ENCODE results near the gene MCTP2. TPM values are rescaled to one million over a fixed set of nuclear protein-coding genes. Genes with fewer than 3 reads are reported as not detected.
A peak's percentile ranks its signal among the peaks of the same experiment; 100 is the strongest.

Gene MCTP2
- total RNA-seq, 3 donors from 2014 or later = 41.9 to 89.3 (median 83.7) TPM

- Histone ChIP-seq H3K36me3 (ENCODE audit: low read depth) (no peaks in the 10 kb centered on the region), H3K9me3 (no peaks in the 10 kb centered on the region), H3K4me3 (no peak overlapping the region), H3K4me1 (ENCODE audit: low read depth) (no peaks in the 10 kb centered on the region)
- TF ChIP-seq, protein P1, sequence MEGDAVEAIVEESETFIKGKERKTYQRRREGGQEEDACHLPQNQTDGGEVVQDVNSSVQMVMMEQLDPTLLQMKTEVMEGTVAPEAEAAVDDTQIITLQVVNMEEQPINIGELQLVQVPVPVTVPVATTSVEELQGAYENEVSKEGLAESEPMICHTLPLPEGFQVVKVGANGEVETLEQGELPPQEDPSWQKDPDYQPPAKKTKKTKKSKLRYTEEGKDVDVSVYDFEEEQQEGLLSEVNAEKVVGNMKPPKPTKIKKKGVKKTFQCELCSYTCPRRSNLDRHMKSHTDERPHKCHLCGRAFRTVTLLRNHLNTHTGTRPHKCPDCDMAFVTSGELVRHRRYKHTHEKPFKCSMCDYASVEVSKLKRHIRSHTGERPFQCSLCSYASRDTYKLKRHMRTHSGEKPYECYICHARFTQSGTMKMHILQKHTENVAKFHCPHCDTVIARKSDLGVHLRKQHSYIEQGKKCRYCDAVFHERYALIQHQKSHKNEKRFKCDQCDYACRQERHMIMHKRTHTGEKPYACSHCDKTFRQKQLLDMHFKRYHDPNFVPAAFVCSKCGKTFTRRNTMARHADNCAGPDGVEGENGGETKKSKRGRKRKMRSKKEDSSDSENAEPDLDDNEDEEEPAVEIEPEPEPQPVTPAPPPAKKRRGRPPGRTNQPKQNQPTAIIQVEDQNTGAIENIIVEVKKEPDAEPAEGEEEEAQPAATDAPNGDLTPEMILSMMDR (IDR thresholded peaks at IDR 0.05) = no peak
- DNase-seq = no peak
- intact Hi-C loops (cut with DNase I, micrococcal nuclease) = no loop called here
- ATAC-seq = no peak
Observed at GRCh38 chr15:94386351-94386750, 155.0 kb downstream of the MCTP2 start.

- H3K36me3 ChIP-seq (ENCODE audit: low read depth) = no peaks in the 10 kb centered on the region
- no peaks in the 10 kb centered on the region for H3K4me1 ChIP-seq (ENCODE audit: low read depth)
- DNase-seq = no peak
- ATAC-seq = no peak
- H3K9me3 ChIP-seq = no peaks in the 10 kb centered on the region
- no peak overlapping the region for H3K4me3 ChIP-seq
- intact Hi-C loops (cut with DNase I, micrococcal nuclease) = no loop called here
- TF ChIP-seq, protein P1 (IDR thresholded peaks at IDR 0.05) = no peak
Observed at GRCh38 chr15:94387442-94387841, 156.1 kb downstream of the MCTP2 start.

DNA sequence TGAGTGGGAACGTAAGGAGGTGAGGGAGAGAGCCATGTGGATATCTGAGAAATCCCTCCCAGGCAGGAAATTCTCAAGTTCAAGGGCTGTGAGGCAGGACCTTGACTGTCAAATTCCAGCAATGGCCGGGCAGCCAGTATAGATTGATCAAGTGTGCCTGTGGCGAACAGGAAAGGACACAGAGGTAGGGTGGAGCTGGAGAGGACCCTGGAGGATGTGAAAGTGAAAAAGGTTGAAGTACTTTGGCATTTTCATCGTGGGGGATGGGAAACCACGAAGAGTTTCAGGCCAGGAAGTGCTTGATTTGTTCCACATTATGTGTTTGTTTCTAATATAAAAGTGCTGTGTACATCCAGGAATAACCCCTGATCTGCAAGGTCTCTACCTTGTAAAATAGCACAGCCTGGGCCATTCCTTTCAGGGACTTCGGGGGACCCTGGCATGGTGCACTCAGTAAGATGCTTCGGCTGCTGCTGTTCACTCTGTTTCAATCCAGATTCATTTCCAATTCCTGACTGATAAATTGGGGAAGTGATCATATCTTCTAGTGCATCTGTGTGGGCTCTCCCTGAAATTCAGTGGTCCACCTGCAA is 156.6 kb downstream of the MCTP2 start:
- intact Hi-C loops (cut with DNase I, micrococcal nuclease) = no loop called here

GRCh38 chr15:94395640-94396039 is 164.3 kb downstream of the MCTP2 start:
- no peak for DNase-seq
- TF ChIP-seq, protein P1 (IDR thresholded peaks at IDR 0.05) = no peak
- intact Hi-C loops (cut with DNase I, micrococcal nuclease) = no loop called here
- no peaks in the 10 kb centered on the region for H3K4me1 ChIP-seq (ENCODE audit: low read depth)
- no peak overlapping the region for H3K4me3 ChIP-seq
- ATAC-seq = no peak
- H3K9me3 ChIP-seq = no peaks in the 10 kb centered on the region
- no peaks in the 10 kb centered on the region for H3K36me3 ChIP-seq (ENCODE audit: low read depth)

More for the DNA sequence above, 156.6 kb downstream of the MCTP2 start:
- no peaks in the 10 kb centered on the region for H3K9me3 ChIP-seq
- TF ChIP-seq, protein P1 (IDR thresholded peaks at IDR 0.05) = no peak
- no peak overlapping the region for H3K4me3 ChIP-seq
- DNase-seq (peak in 1 of 3 donors; percentile 10), ATAC-seq (no peak)
- no peaks in the 10 kb centered on the region for H3K36me3 ChIP-seq (ENCODE audit: low read depth)
- H3K4me1 ChIP-seq (ENCODE audit: low read depth) = no peaks in the 10 kb centered on the region

DNA sequence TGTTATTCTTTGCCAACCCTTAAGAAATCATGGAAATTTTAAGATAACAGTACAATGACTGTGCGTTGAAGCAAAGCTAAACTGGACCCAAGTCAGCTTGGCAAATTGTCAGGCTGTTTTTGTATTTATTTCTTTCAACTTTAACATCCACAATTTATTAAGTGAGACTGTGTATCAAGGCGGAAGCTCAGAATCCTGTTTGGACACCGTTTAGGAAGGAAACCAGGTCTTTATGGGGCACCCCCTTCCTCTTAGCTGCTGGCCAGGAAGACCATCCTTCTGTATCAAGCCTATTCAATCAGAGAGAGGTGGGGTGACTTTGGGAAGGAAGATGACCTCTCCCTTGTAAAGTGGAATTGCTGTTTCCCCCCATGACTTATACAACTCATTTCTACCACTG is 166.0 kb downstream of the MCTP2 start:
- intact Hi-C loops (cut with DNase I, micrococcal nuclease) = no loop called here
- DNase-seq (no peak), ATAC-seq (no peak)
- H3K9me3 ChIP-seq = no peaks in the 10 kb centered on the region
- H3K36me3 ChIP-seq (ENCODE audit: low read depth) = no peaks in the 10 kb centered on the region
- H3K4me3 ChIP-seq = no peak overlapping the region
- no peaks in the 10 kb centered on the region for H3K4me1 ChIP-seq (ENCODE audit: low read depth)
- TF ChIP-seq, protein P1 (IDR thresholded peaks at IDR 0.05) = no peak

- Histone ChIP-seq H3K9me3 (no peaks in the 10 kb centered on the region), H3K4me1 (ENCODE audit: low read depth) (no peaks in the 10 kb centered on the region), H3K4me3 (no peak overlapping the region), H3K36me3 (ENCODE audit: low read depth) (no peaks in the 10 kb centered on the region)
- TF ChIP-seq, protein P1 (IDR thresholded peaks at IDR 0.05) = no peak
- intact Hi-C loops (cut with DNase I, micrococcal nuclease) = no loop called here
- no peak for DNase-seq
- ATAC-seq = no peak
Observed at GRCh38 chr15:94398001-94398400, 166.6 kb downstream of the MCTP2 start.

Data from mucosa of descending colon (tissue), 3 donors.